Tibial nerve (tissue), 4 donors: Measurements from ENCODE around the gene TMEM176A. TPM values are rescaled to one million over a fixed set of nuclear protein-coding genes. Genes with fewer than 3 reads are reported as not detected.

Experiments used
- DNase-seq, 2 donors: peaks; one replicate each; pipeline ENCODE4 v3.0.0-alpha.2; 2019; ENCODE audit warnings: low spot score in 2 of 2
- H3K27ac ChIP-seq, 4 donors: fragments of 200-600 bp; sonication (generic) in 3 of 4; one replicate each; pipeline ENCODE4 v1.5.1; 2017 to 2019; ENCODE audit warnings: mild to moderate bottlenecking in 1 of 4
- H3K27me3 ChIP-seq, 2 donors: fragments of 200-600 bp; sonication (generic) in 1 of 2; one replicate each; pipeline versions ENCODE4 v1.5.1 to v1.6.0; 2017 to 2019
- H3K36me3 ChIP-seq, 3 donors: fragments of 200-600 bp; sonication (generic); one replicate each; pipeline ENCODE4 v1.5.1; 2018 to 2019
- H3K4me1 ChIP-seq, 4 donors: fragments of 200-600 bp; sonication (generic) in 3 of 4; one replicate each; pipeline ENCODE4 v1.5.1; 2017 to 2019
- H3K4me3 ChIP-seq, 4 donors: fragments of 200-600 bp; sonication (generic) in 3 of 4; one replicate each; pipeline ENCODE4 v1.5.1; 2017 to 2019; ENCODE audit warnings: mild to moderate bottlenecking in 1 of 4, moderate library complexity in 1 of 4
- H3K9me3 ChIP-seq, 4 donors: fragments of 200-600 bp; sonication (generic) in 3 of 4; one replicate each; pipeline ENCODE4 v1.5.1; 2017 to 2019
- EP300 ChIP-seq, 2 donors: sonication (generic); formaldehyde crosslinking; IDR thresholded peaks; one replicate each; pipeline ENCODE4 v1.6.1; 2017; ENCODE audit warnings: antibody characterized with exemption in 2 of 2, mild to moderate bottlenecking in 1 of 2
- POLR2A ChIP-seq, 2 donors: fragments of 450-650 bp; IDR thresholded peaks; one replicate each; pipeline ENCODE4 v1.6.1; 2017; ENCODE audit warnings: antibody characterized with exemption in 2 of 2, mild to moderate bottlenecking in 2 of 2, moderate library complexity in 2 of 2
- WGBS, 2 donors: methylation state at CpG; one replicate each; pipeline ENCODE4 v1.1.5; 2018; 5-methylcytosine and 5-hydroxymethylcytosine counted together
- total RNA-seq, 4 donors: library from RNA; depleted of rRNA; stranded (reverse); fragments of >200 nt; gene quantifications; one replicate each; pipeline ENCODE4 v1.1.0, GENCODE V29; 2016
- TF ChIP-seq, protein P1 (sequence below), 5 experiments: fragments of 200-600 bp in 3 of 5; fragments of 450-650 bp in 2 of 5; sonication (generic) in 3 of 5; IDR thresholded peaks; one replicate each; pipeline ENCODE4 v1.5.1; 2016 to 2019; ENCODE audit warnings: antibody characterized with exemption in 5 of 5, mild to moderate bottlenecking in 3 of 5, moderate library complexity in 2 of 5

The TMEM176A gene
- total RNA-seq, 4 donors from 2014 or later = 21.8 to 62.4 (median 36.1) TPM

- 48 to 58% methylated on average over 1 of the region's 1 CpG for WGBS, 2 donors
- H3K4me3 ChIP-seq = no peak overlapping the region
Observed at GRCh38 chr7:150831851-150832250, 31.3 kb downstream of the TMEM176A start.

DNA sequence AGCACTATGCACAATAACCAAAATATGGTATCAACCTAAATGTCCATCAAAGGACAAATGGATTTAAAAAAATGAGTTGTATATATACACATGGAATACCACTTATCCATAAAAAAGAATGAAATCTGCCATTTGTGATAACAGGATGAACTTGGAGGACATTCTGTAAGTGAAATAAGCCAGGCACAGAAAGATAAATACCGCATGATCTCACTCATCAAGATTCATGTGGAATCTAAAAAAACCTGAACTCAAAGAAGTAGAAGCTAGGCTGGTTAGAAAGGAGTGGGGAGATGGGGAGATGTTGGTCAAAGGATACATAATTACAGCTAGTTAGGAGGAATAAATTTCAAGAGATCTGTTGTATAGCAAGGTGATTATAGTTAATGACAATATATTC lies 34.5 kb downstream of the TMEM176A start:
- H3K4me3 ChIP-seq = no peak overlapping the region
- no peak for DNase-seq
- 78 to 94% methylated on average over 1 of the region's 1 CpG for WGBS, 2 donors

More at GRCh38 chr7:150831851-150832250, 31.3 kb downstream of the TMEM176A start:
- Histone ChIP-seq H3K4me1 (peaks cover 0 to 9% (median 0%) of the 10 kb centered on the region in 4 donors), H3K27ac (peak overlapping the region in 3 of 4 donors; percentile 27 to 75 (median 63)), H3K9me3 (no peaks in the 10 kb centered on the region), H3K36me3 (no peaks in the 10 kb centered on the region), H3K27me3 (no peaks in the 10 kb centered on the region)
- no peak for DNase-seq
- TF ChIP-seq, protein P1, sequence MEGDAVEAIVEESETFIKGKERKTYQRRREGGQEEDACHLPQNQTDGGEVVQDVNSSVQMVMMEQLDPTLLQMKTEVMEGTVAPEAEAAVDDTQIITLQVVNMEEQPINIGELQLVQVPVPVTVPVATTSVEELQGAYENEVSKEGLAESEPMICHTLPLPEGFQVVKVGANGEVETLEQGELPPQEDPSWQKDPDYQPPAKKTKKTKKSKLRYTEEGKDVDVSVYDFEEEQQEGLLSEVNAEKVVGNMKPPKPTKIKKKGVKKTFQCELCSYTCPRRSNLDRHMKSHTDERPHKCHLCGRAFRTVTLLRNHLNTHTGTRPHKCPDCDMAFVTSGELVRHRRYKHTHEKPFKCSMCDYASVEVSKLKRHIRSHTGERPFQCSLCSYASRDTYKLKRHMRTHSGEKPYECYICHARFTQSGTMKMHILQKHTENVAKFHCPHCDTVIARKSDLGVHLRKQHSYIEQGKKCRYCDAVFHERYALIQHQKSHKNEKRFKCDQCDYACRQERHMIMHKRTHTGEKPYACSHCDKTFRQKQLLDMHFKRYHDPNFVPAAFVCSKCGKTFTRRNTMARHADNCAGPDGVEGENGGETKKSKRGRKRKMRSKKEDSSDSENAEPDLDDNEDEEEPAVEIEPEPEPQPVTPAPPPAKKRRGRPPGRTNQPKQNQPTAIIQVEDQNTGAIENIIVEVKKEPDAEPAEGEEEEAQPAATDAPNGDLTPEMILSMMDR (IDR thresholded peaks at IDR 0.05) = no peak
- TF ChIP-seq POLR2A (IDR thresholded peaks at IDR 0.05) (no peak), EP300 (IDR thresholded peaks at IDR 0.05) (peak in 1 of 2 donors; percentile 49)

DNA sequence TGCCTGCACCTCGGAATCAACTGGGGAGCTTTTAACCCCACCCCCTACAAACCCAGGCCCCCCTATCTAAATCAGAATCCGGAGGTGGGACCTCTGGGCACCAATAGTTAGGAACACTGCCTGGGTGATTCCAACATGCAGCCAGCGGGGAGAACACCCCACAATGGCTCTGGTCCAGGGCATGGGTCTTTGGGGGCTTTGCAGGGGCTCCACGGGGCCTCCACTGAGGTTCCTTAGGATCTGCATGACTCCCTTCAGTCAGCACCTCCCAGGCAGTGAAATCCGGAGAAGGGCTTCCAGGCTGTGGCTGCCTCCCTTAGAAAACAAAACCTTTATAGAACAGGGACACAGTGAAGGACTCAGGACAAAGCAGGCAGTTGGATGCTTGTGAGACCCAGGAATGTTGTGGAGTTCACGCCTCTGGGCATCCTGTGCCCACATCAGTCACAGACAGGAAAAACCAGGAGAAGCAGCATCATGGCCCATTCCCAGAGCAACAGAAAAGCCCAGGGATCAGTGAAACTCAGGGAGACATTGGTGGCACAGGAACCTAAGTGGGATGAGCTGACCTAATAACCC lies 35.2 kb downstream of the TMEM176A start:
- Histone ChIP-seq H3K27ac (no peak overlapping the region), H3K36me3 (no peaks in the 10 kb centered on the region), H3K4me1 (peaks cover 0 to 9% (median 0%) of the 10 kb centered on the region in 4 donors), H3K9me3 (no peaks in the 10 kb centered on the region), H3K27me3 (no peaks in the 10 kb centered on the region), H3K4me3 (no peak overlapping the region)
- no peak for TF ChIP-seq POLR2A (IDR thresholded peaks at IDR 0.05)
- TF ChIP-seq EP300 (IDR thresholded peaks at IDR 0.05) = no peak
- TF ChIP-seq, protein P1 (IDR thresholded peaks at IDR 0.05) = no peak
- DNase-seq = no peak
- 57 to 63% methylated on average over 6 of the region's 6 CpGs for WGBS, 2 donors

More for the DNA sequence above, 34.5 kb downstream of the TMEM176A start:
- peaks cover 0 to 9% (median 0%) of the 10 kb centered on the region in 4 donors for H3K4me1 ChIP-seq
- H3K9me3 ChIP-seq = no peaks in the 10 kb centered on the region
- TF ChIP-seq, protein P1 (IDR thresholded peaks at IDR 0.05) = no peak
- TF ChIP-seq POLR2A (IDR thresholded peaks at IDR 0.05) = no peak
- no peak for TF ChIP-seq EP300 (IDR thresholded peaks at IDR 0.05)
- H3K36me3 ChIP-seq = no peaks in the 10 kb centered on the region
- H3K27me3 ChIP-seq = no peaks in the 10 kb centered on the region
- no peak overlapping the region for H3K27ac ChIP-seq

DNA sequence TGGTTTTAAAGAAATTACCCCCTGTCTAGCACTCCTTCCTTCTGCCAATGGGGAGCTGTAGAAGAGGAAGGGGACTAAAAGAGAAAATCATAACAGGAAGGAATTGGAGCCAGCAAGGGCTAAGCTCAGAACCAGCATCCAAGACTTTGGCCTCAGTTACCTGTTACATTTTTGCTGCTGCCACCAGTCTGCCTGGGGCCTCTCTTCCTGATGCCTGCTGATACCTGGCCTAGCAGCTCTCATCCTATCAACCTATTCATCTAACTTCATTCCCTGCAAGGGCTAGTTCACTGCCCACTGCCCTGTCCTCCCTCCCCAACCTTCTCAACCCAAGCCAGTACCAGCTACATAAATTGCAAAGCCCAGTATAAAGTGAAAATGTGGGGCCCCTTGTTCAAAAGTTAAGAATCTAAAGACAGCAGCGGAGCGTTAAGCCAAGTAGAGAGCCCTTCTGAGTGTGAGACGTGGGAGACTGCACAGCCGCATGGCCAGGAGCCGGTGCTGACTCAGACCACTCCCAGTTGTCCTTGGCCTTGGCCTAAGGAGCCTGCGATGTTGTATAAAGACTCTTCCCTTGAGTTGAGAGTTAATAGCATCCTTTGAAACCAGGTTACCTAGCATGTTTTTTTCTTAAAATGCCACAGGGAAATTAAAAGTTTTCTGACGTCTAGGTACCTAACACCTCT lies 38.5 kb downstream of the TMEM176A start:
- Histone ChIP-seq H3K27ac (no peak overlapping the region), H3K4me3 (no peak overlapping the region), H3K4me1 (no peaks in the 10 kb centered on the region), H3K36me3 (no peaks in the 10 kb centered on the region), H3K27me3 (no peaks in the 10 kb centered on the region), H3K9me3 (peaks cover 0 to 8% (median 0%) of the 10 kb centered on the region in 4 donors)
- TF ChIP-seq, protein P1 (IDR thresholded peaks at IDR 0.05) = no peak
- TF ChIP-seq EP300 (IDR thresholded peaks at IDR 0.05) (no peak), POLR2A (IDR thresholded peaks at IDR 0.05) (no peak)
- no peak for DNase-seq
- 47 to 77% methylated on average over 7 of the region's 7 CpGs for WGBS, 2 donors

GRCh38 chr7:150842018-150842417 lies 41.4 kb downstream of the TMEM176A start:
- H3K36me3 ChIP-seq = no peaks in the 10 kb centered on the region
- no peak for DNase-seq
- TF ChIP-seq, protein P1 (IDR thresholded peaks at IDR 0.05) = no peak
- TF ChIP-seq EP300 (IDR thresholded peaks at IDR 0.05) = no peak
- no peak for TF ChIP-seq POLR2A (IDR thresholded peaks at IDR 0.05)
- H3K9me3 ChIP-seq = peaks cover 0 to 8% (median 0%) of the 10 kb centered on the region in 4 donors
- H3K27me3 ChIP-seq = no peaks in the 10 kb centered on the region
- 87 to 94% methylated on average over 3 of the region's 3 CpGs for WGBS, 2 donors
- H3K4me3 ChIP-seq = no peak overlapping the region
- H3K27ac ChIP-seq = no peak overlapping the region
- peaks cover 0 to 11% (median 6%) of the 10 kb centered on the region in 4 donors for H3K4me1 ChIP-seq
